HG03196 (cell line): ENCODE measurements around the gene DUOXA1.
"Not testable (repeated sequence)": the region's sequence is repeated elsewhere in the genome, so short reads cannot be mapped to it uniquely, and the experiment has no call there.

Source experiments
- ATAC-seq: cut with Tn5 transposase; IDR thresholded peaks from one replicate; pipeline ENCODE4 v1.9.1; 2021; ENCODE audit not compliant: unreplicated experiment

Gene DUOXA1

GRCh38 chr15:45151998-45152828 is 22.5 kb upstream of the DUOXA1 start:
- no peak for ATAC-seq

- no peak for ATAC-seq
Observed at GRCh38 chr15:45150997-45151396, 21.3 kb upstream of the DUOXA1 start.

- ATAC-seq = no peak
Observed at GRCh38 chr15:45150481-45150880, 20.8 kb upstream of the DUOXA1 start.

GRCh38 chr15:45149060-45149459 is 19.4 kb upstream of the DUOXA1 start:
- no peak for ATAC-seq

GRCh38 chr15:45148076-45149059 is 18.7 kb upstream of the DUOXA1 start:
- no peak for ATAC-seq

GRCh38 chr15:45147606-45148005 is 17.9 kb upstream of the DUOXA1 start:
- ATAC-seq = no peak

GRCh38 chr15:45146405-45146804 is 16.7 kb upstream of the DUOXA1 start:
- ATAC-seq = no peak

GRCh38 chr15:45144775-45145174 is 15.1 kb upstream of the DUOXA1 start:
- ATAC-seq = no peak

- no peak for ATAC-seq
Observed at GRCh38 chr15:45143946-45144345, 14.3 kb upstream of the DUOXA1 start.

- no peak for ATAC-seq
Observed at GRCh38 chr15:45143056-45143455, 13.4 kb upstream of the DUOXA1 start.

GRCh38 chr15:45141386-45141785 is 11.7 kb upstream of the DUOXA1 start:
- no peak for ATAC-seq

GRCh38 chr15:45140557-45141250 is 11.0 kb upstream of the DUOXA1 start:
- no peak for ATAC-seq

GRCh38 chr15:45139770-45140169 is 10.1 kb upstream of the DUOXA1 start:
- no peak for ATAC-seq

- no peak for ATAC-seq
Observed at GRCh38 chr15:45138814-45139765, 9.4 kb upstream of the DUOXA1 start.

- no peak for ATAC-seq
Observed at GRCh38 chr15:45137703-45138102, 8.0 kb upstream of the DUOXA1 start.

GRCh38 chr15:45136378-45136764 is 6.7 kb upstream of the DUOXA1 start:
- no peak for ATAC-seq

- ATAC-seq = not testable (repeated sequence)
Observed at GRCh38 chr15:45135705-45136377, 6.2 kb upstream of the DUOXA1 start.

GRCh38 chr15:45134682-45135604 is 5.3 kb upstream of the DUOXA1 start:
- ATAC-seq = no peak
